H1 (cell line): ENCODE results near the gene SERINC1. TPM values are rescaled to one million over a fixed set of nuclear protein-coding genes. Genes with fewer than 3 reads are reported as not detected.

Experiments used
- CTCF ChIA-PET: fragments of 300-600 bp; sonication (Branson Sonifier 250); formaldehyde crosslinking; loops from one replicate; lab custom pipeline; 2021; ENCODE audit not compliant: partially characterized antibody; lab: Charles Lee
- POLR2A ChIA-PET: fragments of 300-600 bp; sonication (Branson Sonifier 250); formaldehyde crosslinking; loops from one replicate; lab custom pipeline; 2021; ENCODE audit warnings: inconsistent platforms; ENCODE audit not compliant: partially characterized antibody; lab: Charles Lee
- DNase-seq, 2 experiments: peaks; one replicate each; pipeline versions ENCODE4 v3.0.0 to v3.0.0-alpha.2; 2010 to 2022; ENCODE audit warnings: low spot score in 2 of 2, low read depth in 1 of 2, mixed read lengths in 1 of 2
- FAIRE-seq: peaks from 2 replicates; lab custom pipeline; 2011; peaks lifted over from hg19 to GRCh38; lab: Jason Lieb, UNC
- H2AFZ ChIP-seq: 2 replicates; pipeline ENCODE4 v1.8.1; 2012; ENCODE audit warnings: low read length, inconsistent platforms
- H2AK5ac ChIP-seq: 2 replicates; pipeline ENCODE4 v1.6.1; 2013; ENCODE audit warnings: low read depth, low read length
- H2BK120ac ChIP-seq: replicated peaks from 2 replicates; pipeline ENCODE3; 2013; ENCODE audit warnings: low read depth, low read length, inconsistent platforms
- H2BK12ac ChIP-seq: 2 replicates; pipeline ENCODE4 v1.6.1; 2013; ENCODE audit warnings: low read depth, low read length
- H2BK15ac ChIP-seq: 2 replicates; pipeline ENCODE4 v1.6.1; 2013; ENCODE audit warnings: low read length
- H2BK20ac ChIP-seq: 2 replicates; pipeline ENCODE4 v1.6.1; 2013; ENCODE audit warnings: low read length
- H2BK5ac ChIP-seq: 2 replicates; pipeline ENCODE4 v1.6.1; 2013; ENCODE audit warnings: low read depth, low read length
- H3K14ac ChIP-seq: 2 replicates; pipeline ENCODE4 v1.6.1; 2013; ENCODE audit warnings: inconsistent platforms; ENCODE audit not compliant: insufficient read length
- H3K18ac ChIP-seq: 2 replicates; pipeline ENCODE4 v1.6.1; 2013; ENCODE audit warnings: low read length; ENCODE audit errors: extremely low read depth
- H3K23ac ChIP-seq: 2 replicates; pipeline ENCODE4 v1.6.1; 2013; ENCODE audit warnings: inconsistent platforms; ENCODE audit not compliant: insufficient read length
- H3K23me2 ChIP-seq: 2 replicates; pipeline ENCODE4 v1.6.1; 2013; ENCODE audit warnings: low read depth, low read length
- H3K27ac ChIP-seq: 2 replicates; pipeline ENCODE4 v1.6.1; 2011; ENCODE audit warnings: low read depth, low read length, inconsistent platforms
- H3K27me3 ChIP-seq, 4 experiments: replicated peaks in 1 of 4; 1 replicate in 1 of 4; 2 replicates in 3 of 4; pipeline versions ENCODE4 v1.6.1 to v1.8.1; 2011 to 2013; ENCODE audit warnings: low read length in 3 of 4, mild to moderate bottlenecking in 3 of 4, inconsistent platforms in 2 of 4, mixed read lengths in 2 of 4, moderate library complexity in 1 of 4; ENCODE audit not compliant: control insufficient read depth in 3 of 4, insufficient read depth in 3 of 4; ENCODE audit errors: extremely low read depth in 1 of 4
- H3K36me3 ChIP-seq, 4 experiments: 2 replicates each; pipeline versions ENCODE4 v1.6.1 to v1.8.1; 2011 to 2013; ENCODE audit warnings: mild to moderate bottlenecking in 4 of 4, low read length in 3 of 4, moderate library complexity in 2 of 4, control low read depth in 1 of 4, inconsistent platforms in 1 of 4; ENCODE audit not compliant: insufficient read depth in 4 of 4, control insufficient read depth in 2 of 4
- H3K4ac ChIP-seq: replicated peaks from 2 replicates; pipeline ENCODE3; 2013; ENCODE audit warnings: low read length, low read depth, mixed read lengths, inconsistent platforms; ENCODE audit not compliant: insufficient read length
- H3K4me1 ChIP-seq, 4 experiments: replicated peaks in 1 of 4; 1 replicate in 1 of 4; 2 replicates in 3 of 4; pipeline versions ENCODE4 v1.6.1 to v1.8.1; 2011 to 2013; ENCODE audit warnings: low read length in 3 of 4, inconsistent platforms in 2 of 4, mixed read lengths in 1 of 4; ENCODE audit not compliant: insufficient read depth in 4 of 4, control insufficient read depth in 3 of 4
- H3K4me2 ChIP-seq, 2 experiments: 2 replicates each; pipeline versions ENCODE4 v1.6.1 to v1.8.1; 2011 to 2013; ENCODE audit warnings: low read depth in 2 of 2, low read length in 2 of 2, control low read depth in 1 of 2, inconsistent platforms in 1 of 2, mild to moderate bottlenecking in 1 of 2; ENCODE audit not compliant: insufficient read depth in 1 of 2
- H3K4me3 ChIP-seq, 4 experiments: fragments of 200-600, 300-600 bp in 1 of 4; sonication (generic), shearing (Covaris generic), sonication (Bioruptor Twin) in 1 of 4; 2 replicates each; pipeline versions ENCODE4 v1.5.1 to v1.8.1; 2011 to 2016; ENCODE audit warnings: low read length in 4 of 4, low read depth in 3 of 4, control low read depth in 2 of 4, inconsistent platforms in 2 of 4, mild to moderate bottlenecking in 2 of 4, mixed read lengths in 1 of 4, moderate library complexity in 1 of 4; ENCODE audit not compliant: insufficient read depth in 2 of 4; ENCODE audit errors: extremely low read depth in 1 of 4
- H3K56ac ChIP-seq: replicated peaks from 2 replicates; pipeline ENCODE3; 2013; ENCODE audit warnings: low read depth, mild to moderate bottlenecking, mixed read lengths, low read length, inconsistent platforms; ENCODE audit not compliant: insufficient read length
- H3K79me1 ChIP-seq: 2 replicates; pipeline ENCODE4 v1.6.1; 2013; ENCODE audit warnings: low read depth, low read length, control low read depth
- H3K79me2 ChIP-seq, 2 experiments: 2 replicates each; pipeline versions ENCODE4 v1.6.1 to v1.8.1; 2012 to 2013; ENCODE audit warnings: low read length in 2 of 2, mild to moderate bottlenecking in 2 of 2, inconsistent platforms in 1 of 2; ENCODE audit not compliant: insufficient read depth in 2 of 2, control insufficient read depth in 1 of 2
- H3K9ac ChIP-seq, 4 experiments: replicated peaks in 1 of 4; 1 replicate in 1 of 4; 2 replicates in 3 of 4; pipeline versions ENCODE4 v1.6.1 to v1.8.1; 2011 to 2013; ENCODE audit warnings: low read depth in 3 of 4, low read length in 3 of 4, control low read depth in 2 of 4, mild to moderate bottlenecking in 2 of 4, moderate library complexity in 2 of 4, inconsistent platforms in 1 of 4; ENCODE audit errors: extremely low read depth in 1 of 4
- H3K9me3 ChIP-seq, 2 experiments: 2 replicates each; pipeline versions ENCODE4 v1.6.1 to v1.8.1; 2012 to 2013; ENCODE audit warnings: mild to moderate bottlenecking in 2 of 2, moderate library complexity in 2 of 2, control low read depth in 1 of 2, inconsistent platforms in 1 of 2, low read depth in 1 of 2, low read length in 1 of 2, mixed read lengths in 1 of 2; ENCODE audit not compliant: insufficient read depth in 2 of 2
- H4K20me1 ChIP-seq, 2 experiments: replicated peaks in 1 of 2; 2 replicates each; pipeline versions ENCODE3 to v1.8.1; 2011 to 2013; ENCODE audit warnings: inconsistent platforms in 2 of 2, low read length in 2 of 2, mild to moderate bottlenecking in 1 of 2; ENCODE audit not compliant: insufficient read depth in 2 of 2, control insufficient read depth in 1 of 2
- H4K5ac ChIP-seq: 2 replicates; pipeline ENCODE4 v1.6.1; 2013; ENCODE audit warnings: low read length, low read depth, mixed read lengths, inconsistent platforms; ENCODE audit not compliant: insufficient read length
- H4K8ac ChIP-seq: 2 replicates; pipeline ENCODE4 v1.8.0; 2013; ENCODE audit warnings: mild to moderate bottlenecking, moderate library complexity, low read length, inconsistent platforms; ENCODE audit not compliant: insufficient read depth; ENCODE audit errors: extremely low read depth
- H4K91ac ChIP-seq: replicated peaks from 2 replicates; pipeline ENCODE3; 2013; ENCODE audit warnings: low read length, mixed read lengths, inconsistent platforms; ENCODE audit not compliant: insufficient read length
- NRF1 ChIP-seq: IDR thresholded peaks from 2 replicates; pipeline ENCODE4 v1.6.1; 2011; ENCODE audit warnings: mild to moderate bottlenecking, low read depth, low read length, improper control_type of control experiment
- WGBS, 2 experiments: shearing (Covaris generic) in 1 of 2; methylation state at CpG; one replicate each; pipeline versions ENCODE4 v1.1.6 to v1.1.7; 2013 to 2015; ENCODE audit warnings: low lambda C conversion rate in 2 of 2, mixed read lengths in 2 of 2, inconsistent platforms in 1 of 2, low coverage in 1 of 2, missing lambda C conversion rate in 1 of 2; ENCODE audit not compliant: insufficient replicate concordance in 2 of 2, insufficient coverage in 1 of 2, insufficient read length in 1 of 2; ENCODE audit errors: extremely low coverage in 1 of 2, missing lambda C conversion rate in 1 of 2; 5-methylcytosine and 5-hydroxymethylcytosine counted together
- polyA plus RNA-seq, 7 experiments: library from polyadenylated mRNA; depleted of rRNA in 3 of 7; stranded (reverse) in 5 of 7; unstranded in 2 of 7; fragments of >200 nt in 5 of 7; fragments of 200-250 nt in 2 of 7; gene quantifications; 1 replicate in 5 of 7; 2 replicates in 1 of 7; 4 replicates in 1 of 7; pipeline versions ENCODE4 v1.2.1 to v1.2.3, GENCODE V29; 2011 to 2013; ENCODE audit warnings: missing spikeins in 2 of 7, mixed read lengths in 2 of 7
- total RNA-seq: library from RNA; stranded (reverse); fragmentation: NEBNext Ultra II Directional; extraction: Animal tissue kit (Norgen Biotek cat#: 25700); gene quantifications from 2 replicates; pipeline ENCODE4 v1.2.1, GENCODE V29; 2021

SERINC1 gene
- total and polyA plus RNA-seq, 2 of the 8 experiments (the other 6 are each of a cell fraction or from before 2014, with no cell fraction given): 15.4 to 38.6 TPM

GRCh38 chr6:122431780-122432179 is 39.8 kb downstream of the SERINC1 start:
- H3K4me2 ChIP-seq: no peak overlapping the region
- H3K18ac ChIP-seq: no peak overlapping the region
- H4K20me1 ChIP-seq: peaks cover 0 to 1% of the 10 kb centered on the region in 2 experiments
- H2BK5ac ChIP-seq: no peak overlapping the region
- peaks cover 0 to 32% (median 11%) of the 10 kb centered on the region in 4 experiments; a peak in 3 of 8 replicates for H3K36me3 ChIP-seq
- H3K4me1 ChIP-seq: no peaks in the 10 kb centered on the region
- no peak overlapping the region for H2AFZ ChIP-seq
- no peak overlapping the region for H2BK15ac ChIP-seq
- H3K27me3 ChIP-seq: no peaks in the 10 kb centered on the region
- DNase-seq (no peak), FAIRE-seq (no peak)
- no peak overlapping the region for H3K23ac ChIP-seq
- no peak overlapping the region for H4K91ac ChIP-seq
- H3K79me2 ChIP-seq: no peaks in the 10 kb centered on the region
- H3K14ac ChIP-seq: no peak overlapping the region
- H3K4ac ChIP-seq: no peak overlapping the region
- H2BK12ac ChIP-seq: no peak overlapping the region
- WGBS, 2 experiments: 89% methylated on average over 4 of the region's 4 CpGs; no CpG with 5 or more reads in 1 of the 2 experiments
- H3K56ac ChIP-seq: no peak overlapping the region
- H2AK5ac ChIP-seq: no peak overlapping the region
- no peaks in the 10 kb centered on the region for H3K9me3 ChIP-seq
- H3K9ac ChIP-seq: no peak overlapping the region
- no peak overlapping the region for H2BK120ac ChIP-seq
- no peak overlapping the region for H2BK20ac ChIP-seq
- CTCF ChIA-PET: interaction anchor here (1.0 kb wide), 1 partner anchor 46 kb away, joined by 3 read pairs; no protein-coding TSS in a partner anchor
- POLR2A ChIA-PET: no interaction called here
- H3K79me1 ChIP-seq: no peaks in the 10 kb centered on the region
- H4K5ac ChIP-seq: no peak overlapping the region
- no peak overlapping the region for H3K27ac ChIP-seq
- no peak overlapping the region for H3K4me3 ChIP-seq
- H3K23me2 ChIP-seq: no peaks in the 10 kb centered on the region
- H4K8ac ChIP-seq: no peak overlapping the region
- TF ChIP-seq NRF1: no peak
